OCI-LY1 (cell line): ENCODE measurements around the gene FOXF1.

Experiments
- H2AFZ ChIP-seq: fragments of 200-600 bp; sonication (generic), shearing (Covaris generic); 2 replicates; pipeline ENCODE4 v1.6.0; 2014; ENCODE audit warnings: antibody characterized with exemption, mild to moderate bottlenecking, low read length
- H3F3A ChIP-seq: fragments of 200-600 bp; sonication (generic), shearing (Covaris generic); 2 replicates; pipeline ENCODE4 v1.6.0; 2014; ENCODE audit warnings: mild to moderate bottlenecking, antibody characterized with exemption, low read length, moderate library complexity; ENCODE audit not compliant: insufficient read depth
- H3K27ac ChIP-seq: fragments of 200-600 bp; sonication (generic); 2 replicates; pipeline ENCODE4 v1.5.1; 2014; ENCODE audit warnings: low read length, mixed run types, mild to moderate bottlenecking, low read depth; ENCODE audit not compliant: poor library complexity, severe bottlenecking
- H3K27me3 ChIP-seq: fragments of 200-600 bp; sonication (generic); 2 replicates; pipeline ENCODE4 v1.6.0; 2014; ENCODE audit warnings: antibody characterized with exemption, mild to moderate bottlenecking, low read length, moderate library complexity; ENCODE audit not compliant: insufficient read depth
- H3K36me3 ChIP-seq: fragments of 200-600 bp; sonication (generic); 2 replicates; pipeline ENCODE4 v1.6.1; 2014; ENCODE audit warnings: mild to moderate bottlenecking, antibody characterized with exemption, low read length, moderate library complexity, mixed read lengths; ENCODE audit not compliant: insufficient read depth
- H3K4me1 ChIP-seq: fragments of 200-600 bp; sonication (generic); 2 replicates; pipeline ENCODE4 v1.5.1; 2014; ENCODE audit warnings: mild to moderate bottlenecking, low read length, moderate library complexity; ENCODE audit not compliant: insufficient read depth, severe bottlenecking
- H3K4me2 ChIP-seq: fragments of 200-600 bp; sonication (generic), shearing (Covaris generic); 2 replicates; pipeline ENCODE4 v1.6.1; 2014; ENCODE audit warnings: low read length
- H3K4me3 ChIP-seq: fragments of 200-600 bp; sonication (generic); 2 replicates; pipeline ENCODE4 v1.5.1; 2014; ENCODE audit warnings: low read length, low read depth, mild to moderate bottlenecking, mixed read lengths; ENCODE audit not compliant: poor library complexity, severe bottlenecking
- H3K79me2 ChIP-seq: fragments of 200-600 bp; shearing (Covaris generic); 2 replicates; pipeline ENCODE4 v1.6.1; 2016; ENCODE audit warnings: mixed run types, low read length, mixed read lengths; ENCODE audit not compliant: insufficient read depth
- H3K9ac ChIP-seq: fragments of 200-600 bp; sonication (generic), shearing (Covaris generic); 2 replicates; pipeline ENCODE4 v1.6.1; 2014; ENCODE audit warnings: mild to moderate bottlenecking, low read length, mixed read lengths
- H3K9me2 ChIP-seq: fragments of 200-600 bp; sonication (generic), shearing (Covaris generic); 2 replicates; pipeline ENCODE4 v1.6.1; 2014; ENCODE audit warnings: low read depth, mild to moderate bottlenecking, low read length, mixed read lengths
- H3K9me3 ChIP-seq: fragments of 200-600 bp; shearing (Covaris generic); 2 replicates; pipeline ENCODE4 v1.6.1; 2014; ENCODE audit warnings: low read length, mixed read lengths
- H4K20me1 ChIP-seq: fragments of 200-600 bp; sonication (generic), shearing (Covaris generic); 2 replicates; pipeline ENCODE4 v1.6.0; 2016; ENCODE audit warnings: mild to moderate bottlenecking, low read length; ENCODE audit not compliant: insufficient read depth
- CTCF ChIP-seq: fragments of 200-600 bp; sonication (generic), shearing (Covaris generic); IDR thresholded peaks from 2 replicates; pipeline ENCODE4 v1.5.1; 2017; ENCODE audit warnings: mild to moderate bottlenecking, antibody characterized with exemption, low read length, moderate library complexity, mixed read lengths
- EZH2 ChIP-seq: fragments of 200-600 bp; sonication (generic), shearing (Covaris generic); IDR thresholded peaks from 2 replicates; pipeline ENCODE4 v1.8.0; 2017; ENCODE audit warnings: borderline replicate concordance, mixed run types, mild to moderate bottlenecking, antibody characterized with exemption, low read length, moderate library complexity, mixed read lengths

FOXF1 gene

GRCh38 chr16:86557587-86557986, 47.3 kb downstream of the FOXF1 start:
- H3K79me2 ChIP-seq: no peaks in the 10 kb centered on the region
- no peaks in the 10 kb centered on the region for H3K9me2 ChIP-seq
- peaks cover 13% of the 10 kb centered on the region for H3K4me1 ChIP-seq
- H3F3A ChIP-seq: no peaks in the 10 kb centered on the region
- H4K20me1 ChIP-seq: no peaks in the 10 kb centered on the region
- H3K27ac ChIP-seq: no peak overlapping the region
- 0 out of 2 replicates have a peak, but pooled peaks cover 4% of the 10 kb centered on the region for H3K36me3 ChIP-seq
- H2AFZ ChIP-seq: no peak overlapping the region
- H3K4me2 ChIP-seq: no peak overlapping the region
- no peak for TF ChIP-seq EZH2
- TF ChIP-seq CTCF: no peak
- H3K9ac ChIP-seq: no peak overlapping the region
- H3K27me3 ChIP-seq: no peaks in the 10 kb centered on the region
- no peaks in the 10 kb centered on the region for H3K9me3 ChIP-seq
- no peak overlapping the region for H3K4me3 ChIP-seq

- H3K4me3 ChIP-seq: no peak overlapping the region
- no peaks in the 10 kb centered on the region for H3K9me2 ChIP-seq
- no peaks in the 10 kb centered on the region for H3K79me2 ChIP-seq
- no peak overlapping the region for H2AFZ ChIP-seq
- 0 out of 2 replicates have a peak, but pooled peaks cover under 1% of the 10 kb centered on the region for H3K36me3 ChIP-seq
- no peak overlapping the region for H3K27ac ChIP-seq
- H3K9me3 ChIP-seq: no peaks in the 10 kb centered on the region
- no peak overlapping the region for H3K9ac ChIP-seq
- TF ChIP-seq CTCF (no peak), EZH2 (no peak)
- H3F3A ChIP-seq: no peaks in the 10 kb centered on the region
- H4K20me1 ChIP-seq: no peaks in the 10 kb centered on the region
- H3K27me3 ChIP-seq: no peaks in the 10 kb centered on the region
- peaks cover 16% of the 10 kb centered on the region for H3K4me1 ChIP-seq
- no peak overlapping the region for H3K4me2 ChIP-seq
Measured at GRCh38 chr16:86558355-86559193, 48.2 kb downstream of the FOXF1 start.

GRCh38 chr16:86559802-86560305, 49.5 kb downstream of the FOXF1 start:
- Histone ChIP-seq H3K27ac (no peak overlapping the region), H3K79me2 (no peaks in the 10 kb centered on the region), H3K27me3 (no peaks in the 10 kb centered on the region), H2AFZ (no peak overlapping the region), H3K4me1 (peaks cover 17% of the 10 kb centered on the region), H3K36me3 (no peaks in the 10 kb centered on the region), H3K9ac (no peak overlapping the region), H3F3A (no peaks in the 10 kb centered on the region), H4K20me1 (no peaks in the 10 kb centered on the region), H3K4me3 (no peak overlapping the region), H3K4me2 (no peak overlapping the region), H3K9me3 (no peaks in the 10 kb centered on the region), H3K9me2 (no peaks in the 10 kb centered on the region)
- TF ChIP-seq CTCF: no peak
- no peak for TF ChIP-seq EZH2
